Colonic mucosa (tissue), 4 donors: Measurements from ENCODE around the gene VPS33B. TPM values are rescaled to one million over a fixed set of nuclear protein-coding genes. Genes with fewer than 3 reads are reported as not detected.

ENCODE experiments used
- DNase-seq: peaks from one replicate; pipeline ENCODE4 v3.0.0-alpha.2; 2020
- H3K27ac ChIP-seq: fragments of 200-600 bp; one replicate; pipeline ENCODE4 v1.8.0; 2021
- H3K27me3 ChIP-seq: fragments of 200-600 bp; one replicate; pipeline ENCODE4 v1.8.0; 2021
- H3K36me3 ChIP-seq: fragments of 200-600 bp; one replicate; pipeline ENCODE4 v1.8.0; 2021
- H3K4me1 ChIP-seq: fragments of 200-600 bp; one replicate; pipeline ENCODE4 v1.8.0; 2021; ENCODE audit warnings: mild to moderate bottlenecking
- H3K4me3 ChIP-seq: fragments of 200-600 bp; one replicate; pipeline ENCODE4 v1.8.0; 2021
- H3K9ac ChIP-seq, 2 donors: one replicate each; pipeline ENCODE4 v1.7.0; 2013; ENCODE audit warnings: control low read depth in 2 of 2, low read depth in 2 of 2, low read length in 2 of 2
- H3K9me3 ChIP-seq: fragments of 200-600 bp; one replicate; pipeline ENCODE4 v1.8.0; 2021
- intact Hi-C: fragments of 100-400 bp; cut with DNase I; formaldehyde crosslinking; loops from one replicate; pipeline ENCODE4 v1.14.1; 2022
- total RNA-seq, 2 donors: library from RNA; stranded (reverse); fragmentation: NEBNext Ultra II Directional in 1 of 2; extraction: Animal tissue kit (Norgen Biotek cat#: 25700) in 1 of 2; gene quantifications; one replicate each; pipeline ENCODE4 v1.2.1, GENCODE V29; 2021
- TF ChIP-seq, protein P1 (sequence below): fragments of 200-600 bp; IDR thresholded peaks from one replicate; pipeline ENCODE4 v1.8.0; 2022; ENCODE audit warnings: antibody characterized with exemption, mild to moderate bottlenecking
- donor health status: healthy.
- donor health status: DM: no; HTN: no; CAD: no.
- donor health status: DM: no; HTN: no; CAD: no.

The VPS33B gene
- total RNA-seq, 2 donors from 2014 or later = 18.0 to 18.1 TPM

DNA sequence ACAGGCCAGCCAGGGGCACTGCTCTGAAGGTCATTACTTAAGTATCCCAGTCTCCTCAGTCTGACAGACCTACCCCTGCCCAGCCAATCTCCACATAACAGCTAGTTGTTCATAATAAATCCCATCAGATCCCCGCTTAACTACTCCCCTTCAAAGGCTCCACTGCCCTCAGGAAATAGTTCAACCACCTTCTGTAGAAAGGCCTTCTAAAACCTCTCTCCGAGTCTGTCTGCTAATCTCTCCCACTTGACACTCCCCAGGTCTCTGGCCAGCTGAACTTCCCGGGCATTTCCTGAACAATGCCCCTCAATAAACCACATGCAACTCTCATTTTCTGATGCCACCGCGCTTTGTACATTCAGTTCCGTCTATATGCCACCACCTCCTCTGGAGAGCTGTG, 34.1 kb downstream of the VPS33B start:
- Histone ChIP-seq H3K36me3 (no peaks in the 10 kb centered on the region), H3K4me1 (no peaks in the 10 kb centered on the region), H3K9me3 (no peaks in the 10 kb centered on the region), H3K4me3 (no peak overlapping the region), H3K9ac (peak overlapping the region in 1 of 2 donors; percentile 64), H3K27me3 (no peaks in the 10 kb centered on the region), H3K27ac (no peak overlapping the region)
- DNase-seq = no peak
- TF ChIP-seq, protein P1, sequence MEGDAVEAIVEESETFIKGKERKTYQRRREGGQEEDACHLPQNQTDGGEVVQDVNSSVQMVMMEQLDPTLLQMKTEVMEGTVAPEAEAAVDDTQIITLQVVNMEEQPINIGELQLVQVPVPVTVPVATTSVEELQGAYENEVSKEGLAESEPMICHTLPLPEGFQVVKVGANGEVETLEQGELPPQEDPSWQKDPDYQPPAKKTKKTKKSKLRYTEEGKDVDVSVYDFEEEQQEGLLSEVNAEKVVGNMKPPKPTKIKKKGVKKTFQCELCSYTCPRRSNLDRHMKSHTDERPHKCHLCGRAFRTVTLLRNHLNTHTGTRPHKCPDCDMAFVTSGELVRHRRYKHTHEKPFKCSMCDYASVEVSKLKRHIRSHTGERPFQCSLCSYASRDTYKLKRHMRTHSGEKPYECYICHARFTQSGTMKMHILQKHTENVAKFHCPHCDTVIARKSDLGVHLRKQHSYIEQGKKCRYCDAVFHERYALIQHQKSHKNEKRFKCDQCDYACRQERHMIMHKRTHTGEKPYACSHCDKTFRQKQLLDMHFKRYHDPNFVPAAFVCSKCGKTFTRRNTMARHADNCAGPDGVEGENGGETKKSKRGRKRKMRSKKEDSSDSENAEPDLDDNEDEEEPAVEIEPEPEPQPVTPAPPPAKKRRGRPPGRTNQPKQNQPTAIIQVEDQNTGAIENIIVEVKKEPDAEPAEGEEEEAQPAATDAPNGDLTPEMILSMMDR = no peak
- intact Hi-C loops = no loop called here

DNA sequence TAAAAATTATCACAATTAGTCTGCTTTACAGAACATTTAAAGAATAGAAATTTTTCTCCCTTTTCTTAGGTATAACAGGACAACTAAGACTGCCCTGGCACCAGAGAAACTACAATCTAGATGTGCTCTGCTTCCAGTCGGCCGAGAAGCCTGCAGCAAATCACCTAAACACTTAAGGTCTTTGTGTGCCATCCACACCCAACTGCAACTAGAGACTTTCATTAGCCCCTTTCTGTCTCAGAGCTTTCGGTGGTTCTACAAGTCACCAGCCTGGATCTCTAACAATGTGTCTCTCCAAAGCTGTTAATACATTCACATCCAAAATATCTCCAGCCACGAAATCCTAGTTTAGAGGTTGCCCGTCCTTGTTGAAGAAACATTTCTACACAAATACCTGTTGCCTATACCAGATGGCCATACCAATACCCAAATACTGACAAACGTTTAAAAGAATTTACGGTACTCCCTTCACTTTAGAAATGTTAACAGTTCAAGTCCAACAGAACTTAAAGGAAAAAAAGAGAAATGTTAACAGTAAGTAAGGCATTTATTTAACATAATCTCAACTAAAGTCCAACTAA, 34.7 kb downstream of the VPS33B start:
- TF ChIP-seq, protein P1 = no peak
- H3K27ac ChIP-seq = no peak overlapping the region
- no peaks in the 10 kb centered on the region for H3K27me3 ChIP-seq
- no peaks in the 10 kb centered on the region for H3K9me3 ChIP-seq
- intact Hi-C loops = no loop called here
- peak overlapping the region in 1 of 2 donors; percentile 7 for H3K9ac ChIP-seq
- H3K36me3 ChIP-seq = no peaks in the 10 kb centered on the region
- H3K4me3 ChIP-seq = no peak overlapping the region
- no peak for DNase-seq
- no peaks in the 10 kb centered on the region for H3K4me1 ChIP-seq

DNA sequence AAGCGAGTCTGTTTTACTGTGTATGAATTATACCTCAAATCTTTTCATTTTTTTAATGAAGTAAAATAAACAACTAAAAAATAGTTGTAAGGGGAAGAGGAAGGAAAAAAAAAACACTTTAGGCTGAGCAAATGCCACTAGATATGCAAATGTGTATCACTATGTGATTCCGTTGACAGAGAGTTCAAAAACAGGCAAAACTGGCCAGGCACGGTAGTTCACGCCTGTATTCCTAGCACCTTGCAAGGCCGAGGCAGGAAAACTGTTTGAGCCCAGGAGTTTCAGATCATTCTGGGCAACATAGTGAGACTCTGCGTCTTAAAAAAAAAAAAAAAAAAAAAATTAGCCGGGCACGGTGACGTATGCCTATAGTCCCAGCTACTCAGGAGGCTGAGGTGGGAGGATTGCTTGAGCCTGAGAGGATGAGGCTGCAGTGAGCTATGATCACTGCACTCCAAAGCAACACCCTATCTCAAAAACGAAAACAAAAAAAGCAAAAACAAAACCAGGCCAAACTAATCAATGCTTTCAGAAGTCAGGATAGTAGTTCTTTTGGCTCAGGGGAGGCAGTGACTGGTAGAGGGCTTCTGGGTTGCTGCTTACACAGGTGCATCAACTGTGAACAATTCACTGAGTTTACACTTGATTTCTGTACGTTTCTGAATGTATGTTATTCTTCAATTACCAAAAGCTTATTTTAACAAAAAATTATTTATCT, 35.4 kb downstream of the VPS33B start:
- H3K9me3 ChIP-seq = no peaks in the 10 kb centered on the region
- H3K27ac ChIP-seq = no peak overlapping the region
- no peak overlapping the region for H3K4me3 ChIP-seq
- H3K27me3 ChIP-seq = no peaks in the 10 kb centered on the region
- TF ChIP-seq, protein P1 = no peak
- intact Hi-C loops = no loop called here
- H3K9ac ChIP-seq = peak overlapping the region in 1 of 2 donors; percentile 26
- no peaks in the 10 kb centered on the region for H3K4me1 ChIP-seq
- DNase-seq = no peak
- no peaks in the 10 kb centered on the region for H3K36me3 ChIP-seq

DNA sequence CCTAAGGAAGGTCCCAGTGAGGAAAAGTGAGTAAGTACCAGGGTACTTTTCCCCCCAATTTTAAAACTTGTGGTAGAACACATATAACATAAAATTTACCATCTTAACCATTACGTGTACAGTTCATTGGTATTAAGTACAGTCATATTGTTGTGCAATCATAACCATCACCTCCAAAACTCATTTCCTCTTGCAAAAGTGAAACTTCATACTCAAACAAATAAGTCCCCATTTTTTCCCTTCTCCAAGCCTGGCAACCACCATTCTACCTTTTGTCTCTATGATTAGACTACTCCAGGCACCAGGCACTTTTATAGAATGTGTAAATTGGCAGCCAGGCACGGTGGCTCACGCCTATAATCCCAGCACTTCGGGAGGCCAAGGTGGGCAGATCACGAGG, 40.3 kb downstream of the VPS33B start:
- H3K27ac ChIP-seq = no peak overlapping the region
- no peaks in the 10 kb centered on the region for H3K4me1 ChIP-seq
- peaks cover 11% of the 10 kb centered on the region for H3K36me3 ChIP-seq
- H3K4me3 ChIP-seq = no peak overlapping the region
- DNase-seq = no peak
- no peaks in the 10 kb centered on the region for H3K27me3 ChIP-seq
- H3K9me3 ChIP-seq = no peaks in the 10 kb centered on the region
- intact Hi-C loops = no loop called here
- TF ChIP-seq, protein P1 = no peak
- no peak overlapping the region for H3K9ac ChIP-seq

DNA sequence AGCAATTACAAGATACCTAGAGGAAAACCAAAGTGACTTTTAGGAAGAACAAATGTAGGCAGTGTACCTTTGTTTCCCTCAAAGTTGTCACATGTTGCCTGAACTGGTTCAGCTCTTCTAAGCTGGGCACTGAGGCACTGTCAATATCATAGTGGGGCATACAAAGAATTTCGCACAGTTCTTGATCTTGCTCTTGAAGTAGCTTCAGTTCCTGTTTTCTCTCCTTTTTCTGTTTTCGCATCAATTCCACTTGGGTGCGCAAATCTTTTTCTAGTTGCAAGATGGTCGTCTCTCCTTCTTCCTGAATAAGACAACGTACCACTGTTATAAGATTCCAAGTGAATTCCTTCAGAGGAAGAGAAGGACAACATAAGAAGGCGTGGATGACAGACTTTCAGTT, 40.7 kb downstream of the VPS33B start:
- Histone ChIP-seq H3K4me1 (no peaks in the 10 kb centered on the region), H3K9me3 (no peaks in the 10 kb centered on the region), H3K4me3 (no peak overlapping the region), H3K27ac (no peak overlapping the region), H3K36me3 (peaks cover 11% of the 10 kb centered on the region), H3K27me3 (no peaks in the 10 kb centered on the region), H3K9ac (no peak overlapping the region)
- intact Hi-C loops = no loop called here
- TF ChIP-seq, protein P1 = no peak
- DNase-seq = no peak
